Activated CD8-positive, alpha-beta T cell treated with anti-CD3 and anti-CD28 coated beads for 36 hours (primary cell): Measurements from ENCODE around the gene NUBPL. TPM values are rescaled to one million over a fixed set of nuclear protein-coding genes. Genes with fewer than 3 reads are reported as not detected.

Experiments used
- ATAC-seq: fragments of 200-7000 bp; cut with Tn5 transposase; one replicate; pipeline ENCODE4 v1.10.0; 2021; ENCODE audit warnings: mild to moderate bottlenecking, moderate library complexity
- CTCF ChIA-PET: fragments of 350-600 bp; sonication (Branson Sonifier 250); formaldehyde crosslinking; loops from one replicate; lab custom pipeline; 2021; ENCODE audit warnings: antibody characterized with exemption; lab: Charles Lee
- POLR2A ChIA-PET: fragments of 350-600 bp; sonication (Branson Sonifier 250); formaldehyde crosslinking; loops from one replicate; lab custom pipeline; 2021; ENCODE audit warnings: antibody characterized with exemption; lab: Charles Lee
- DNase-seq: peaks from one replicate; pipeline ENCODE4 v3.0.0-alpha.2; 2020
- H3K27ac Mint-ChIP-seq: one replicate; pipeline ENCODE4 v1.8.0; 2021; ENCODE audit warnings: mild to moderate bottlenecking, mixed read lengths
- H3K27me3 Mint-ChIP-seq: one replicate; pipeline ENCODE4 v1.8.0; 2021; ENCODE audit warnings: mixed read lengths
- H3K36me3 Mint-ChIP-seq: one replicate; pipeline ENCODE4 v1.8.0; 2021; ENCODE audit warnings: low read depth, mixed read lengths
- H3K4me1 Mint-ChIP-seq: one replicate; pipeline ENCODE4 v1.8.0; 2021; ENCODE audit warnings: low read depth, mixed read lengths
- H3K4me3 Mint-ChIP-seq: one replicate; pipeline ENCODE4 v1.8.0; 2021; ENCODE audit warnings: mild to moderate bottlenecking, moderate library complexity, mixed read lengths
- H3K9me3 Mint-ChIP-seq: one replicate; pipeline ENCODE4 v1.8.0; 2021; ENCODE audit warnings: mixed read lengths
- CTCF ChIP-seq: fragments of 200-600 bp; IDR thresholded peaks from one replicate; pipeline ENCODE4 v1.8.0; 2022; ENCODE audit warnings: antibody characterized with exemption, mild to moderate bottlenecking
- intact Hi-C: fragments of 100-400 bp; cut with micrococcal nuclease; formaldehyde crosslinking; loops from one replicate; pipeline ENCODE4 v1.10.0; 2022
- total RNA-seq, 2 experiments: library from RNA; stranded (reverse); gene quantifications; one replicate each; pipeline ENCODE4 v1.2.3, GENCODE V29; 2021

NUBPL gene, protein sequence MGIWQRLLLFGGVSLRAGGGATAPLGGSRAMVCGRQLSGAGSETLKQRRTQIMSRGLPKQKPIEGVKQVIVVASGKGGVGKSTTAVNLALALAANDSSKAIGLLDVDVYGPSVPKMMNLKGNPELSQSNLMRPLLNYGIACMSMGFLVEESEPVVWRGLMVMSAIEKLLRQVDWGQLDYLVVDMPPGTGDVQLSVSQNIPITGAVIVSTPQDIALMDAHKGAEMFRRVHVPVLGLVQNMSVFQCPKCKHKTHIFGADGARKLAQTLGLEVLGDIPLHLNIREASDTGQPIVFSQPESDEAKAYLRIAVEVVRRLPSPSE
- 10 to 100 TPM; 14.3 to 14.4 TPM for total RNA-seq

DNA sequence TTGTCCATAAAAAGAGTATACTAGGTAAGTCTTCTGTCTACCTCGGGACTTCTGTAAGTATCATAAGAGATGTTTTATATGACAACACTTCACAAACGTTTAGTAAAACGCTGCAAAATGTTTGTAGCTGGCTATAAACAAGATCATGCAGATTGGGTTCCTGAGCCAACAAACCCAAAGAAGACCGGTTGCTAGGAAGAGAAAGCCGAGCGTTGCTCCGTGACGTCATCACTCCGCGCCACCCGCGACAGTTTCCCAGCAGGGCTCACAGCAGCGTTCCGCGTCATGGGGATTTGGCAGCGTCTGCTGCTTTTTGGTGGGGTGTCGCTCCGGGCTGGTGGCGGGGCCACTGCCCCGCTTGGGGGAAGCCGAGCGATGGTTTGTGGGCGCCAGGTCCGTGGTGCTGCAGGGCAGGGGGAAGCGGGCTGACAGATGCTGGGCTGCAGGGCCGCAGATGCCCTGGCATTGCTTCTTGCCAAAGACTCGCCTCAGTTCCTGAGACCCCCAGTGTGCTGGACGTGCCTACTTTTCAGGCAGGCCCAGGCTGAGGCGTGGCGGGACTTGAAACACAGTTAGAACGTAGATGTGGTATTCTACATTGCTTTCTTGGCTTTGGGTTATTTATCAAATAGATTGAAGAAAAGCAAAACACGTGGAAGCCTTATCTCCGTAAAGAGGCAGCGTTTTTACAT lies at the start of gene NUBPL:
Gene NUBPL (plus strand): TSS at position 250 of the 692 bp plus-strand sequence. CDS start 36 bp downstream, at position 286.
- peak within 1 kb of the TSS; percentile 92 for H3K4me3 Mint-ChIP-seq
- peak within 1 kb of the TSS; percentile 95 for H3K27ac Mint-ChIP-seq
- ChIA-PET CTCF (interaction anchor here (0.7 kb wide), 1 partner anchor 691 kb away, joined by 3 read pairs; no protein-coding TSS in a partner anchor), POLR2A (no interaction called here)
- intact Hi-C loops, result loop anchor here (5.0 kb wide), 1 partner anchor 641 kb away; the partner anchor contains the start of genes RNU6-7 and RNU6-8
- H3K36me3 Mint-ChIP-seq, result peaks cover 6% of the 10 kb centered on the region
- DNase-seq (peak; percentile 98), ATAC-seq (peak; percentile 97)
- peaks cover 24% of the 10 kb centered on the region for H3K4me1 Mint-ChIP-seq
- peaks cover 2% of the 10 kb centered on the region for H3K27me3 Mint-ChIP-seq
- no peak for TF ChIP-seq CTCF
- no peaks in the 10 kb centered on the region for H3K9me3 Mint-ChIP-seq

DNA sequence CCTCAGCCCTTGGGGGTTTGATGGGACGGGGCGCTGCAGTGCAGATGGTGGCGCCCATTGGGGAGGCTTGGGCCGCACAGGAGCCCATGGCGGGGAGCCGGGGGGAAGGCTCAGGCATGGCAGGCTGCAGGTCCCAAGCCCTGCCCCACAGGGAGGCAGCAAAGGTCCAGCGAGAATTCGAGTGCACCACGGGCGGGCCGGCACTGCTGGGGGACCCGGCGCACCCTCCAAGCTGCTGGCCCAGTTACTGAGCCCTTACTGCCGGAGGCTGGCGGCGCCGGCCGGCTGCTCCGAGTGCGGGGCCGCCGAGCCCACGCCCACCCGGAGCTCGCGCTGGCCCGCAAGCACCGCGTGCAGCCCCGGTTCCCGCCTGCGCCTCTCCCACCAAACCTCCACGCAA lies 34.1 kb upstream of the NUBPL start:
- Mint-ChIP-seq H3K27me3 (peaks cover 4% of the 10 kb centered on the region), H3K27ac (no peak overlapping the region), H3K9me3 (no peaks in the 10 kb centered on the region), H3K4me3 (no peak overlapping the region), H3K4me1 (no peaks in the 10 kb centered on the region), H3K36me3 (no peaks in the 10 kb centered on the region)
- ChIA-PET POLR2A (no interaction called here), CTCF (no interaction called here)
- DNase-seq (no peak), ATAC-seq (no peak)
- intact Hi-C loops, result loop anchor here (5.0 kb wide), 1 partner anchor 1005 kb away; no protein-coding TSS in a partner anchor
- no peak for TF ChIP-seq CTCF

DNA sequence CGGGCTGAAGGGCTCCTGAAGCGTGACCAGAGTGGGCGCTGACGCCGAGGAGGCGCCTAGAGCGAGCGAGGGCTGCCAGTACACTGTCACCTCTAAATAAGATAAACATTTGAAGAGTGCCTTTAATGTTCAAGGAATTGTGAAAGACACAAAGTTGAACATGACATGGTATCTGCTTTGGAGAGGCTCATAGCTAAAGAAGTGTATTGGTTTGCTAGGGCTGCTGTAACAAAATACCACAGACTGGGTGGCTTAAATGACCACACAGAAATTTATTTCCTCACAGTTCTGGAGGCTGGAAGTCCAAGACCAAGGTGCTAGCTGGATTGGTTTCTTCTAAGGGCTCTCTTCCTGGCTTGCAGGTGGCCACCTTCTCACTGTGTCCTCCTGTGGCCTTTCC lies 33.7 kb upstream of the NUBPL start:
- Mint-ChIP-seq H3K4me1 (no peaks in the 10 kb centered on the region), H3K27me3 (peaks cover 2% of the 10 kb centered on the region), H3K36me3 (no peaks in the 10 kb centered on the region), H3K27ac (no peak overlapping the region), H3K9me3 (no peaks in the 10 kb centered on the region), H3K4me3 (no peak overlapping the region)
- ChIA-PET POLR2A (no interaction called here), CTCF (no interaction called here)
- intact Hi-C loops, result loop anchor here (5.0 kb wide), 1 partner anchor 1005 kb away; no protein-coding TSS in a partner anchor
- TF ChIP-seq CTCF, result no peak
- ATAC-seq (no peak), DNase-seq (no peak)

GRCh38 chr14:31529053-31529452 lies 32.2 kb upstream of the NUBPL start:
- ATAC-seq (no peak), DNase-seq (no peak)
- no peaks in the 10 kb centered on the region for H3K4me1 Mint-ChIP-seq
- no peaks in the 10 kb centered on the region for H3K9me3 Mint-ChIP-seq
- intact Hi-C loops, result loop anchor here (5.0 kb wide), 1 partner anchor 1003 kb away; no protein-coding TSS in a partner anchor
- no peak for TF ChIP-seq CTCF
- no peak overlapping the region for H3K4me3 Mint-ChIP-seq
- H3K27ac Mint-ChIP-seq, result no peak overlapping the region
- POLR2A ChIA-PET, result no interaction called here
- no peaks in the 10 kb centered on the region for H3K36me3 Mint-ChIP-seq
- H3K27me3 Mint-ChIP-seq, result no peaks in the 10 kb centered on the region
- CTCF ChIA-PET, result no interaction called here

- Mint-ChIP-seq H3K4me3 (no peak overlapping the region), H3K4me1 (no peaks in the 10 kb centered on the region), H3K9me3 (no peaks in the 10 kb centered on the region), H3K27ac (no peak overlapping the region), H3K27me3 (no peaks in the 10 kb centered on the region), H3K36me3 (no peaks in the 10 kb centered on the region)
- intact Hi-C loops, result no loop called here
- ATAC-seq, result no peak
- POLR2A ChIA-PET, result no interaction called here
- TF ChIP-seq CTCF, result no peak
- DNase-seq, result no peak
- CTCF ChIA-PET, result no interaction called here
Observed at GRCh38 chr14:31530136-31530535, 31.1 kb upstream of the NUBPL start.
